ENCODE results near the gene PLAGL1. TPM values are rescaled to one million over a fixed set of nuclear protein-coding genes. Genes with fewer than 3 reads are reported as not detected.
"Not testable (repeated sequence)": the region's sequence is repeated elsewhere in the genome, so short reads cannot be mapped to it uniquely, and the experiment has no call there.

The PLAGL1 gene
- total RNA-seq, 4 donors from 2014 or later, result 14.2 to 25.4 (median 15.8) TPM

- H3K4me1 ChIP-seq, result peaks cover 0 to 9% (median 0%) of the 10 kb centered on the region in 3 donors
- H3K36me3 ChIP-seq, result no peaks in the 10 kb centered on the region
- H3K4me3 ChIP-seq, result no peak overlapping the region
- 85 to 91% methylated on average over 1 of the region's 1 CpG for WGBS, 2 donors
- no peak for TF ChIP-seq POLR2A (IDR thresholded peaks at IDR 0.05)
- TF ChIP-seq, protein P1, sequence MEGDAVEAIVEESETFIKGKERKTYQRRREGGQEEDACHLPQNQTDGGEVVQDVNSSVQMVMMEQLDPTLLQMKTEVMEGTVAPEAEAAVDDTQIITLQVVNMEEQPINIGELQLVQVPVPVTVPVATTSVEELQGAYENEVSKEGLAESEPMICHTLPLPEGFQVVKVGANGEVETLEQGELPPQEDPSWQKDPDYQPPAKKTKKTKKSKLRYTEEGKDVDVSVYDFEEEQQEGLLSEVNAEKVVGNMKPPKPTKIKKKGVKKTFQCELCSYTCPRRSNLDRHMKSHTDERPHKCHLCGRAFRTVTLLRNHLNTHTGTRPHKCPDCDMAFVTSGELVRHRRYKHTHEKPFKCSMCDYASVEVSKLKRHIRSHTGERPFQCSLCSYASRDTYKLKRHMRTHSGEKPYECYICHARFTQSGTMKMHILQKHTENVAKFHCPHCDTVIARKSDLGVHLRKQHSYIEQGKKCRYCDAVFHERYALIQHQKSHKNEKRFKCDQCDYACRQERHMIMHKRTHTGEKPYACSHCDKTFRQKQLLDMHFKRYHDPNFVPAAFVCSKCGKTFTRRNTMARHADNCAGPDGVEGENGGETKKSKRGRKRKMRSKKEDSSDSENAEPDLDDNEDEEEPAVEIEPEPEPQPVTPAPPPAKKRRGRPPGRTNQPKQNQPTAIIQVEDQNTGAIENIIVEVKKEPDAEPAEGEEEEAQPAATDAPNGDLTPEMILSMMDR (IDR thresholded peaks at IDR 0.05), result no peak
- no peak for DNase-seq
- H3K9me3 ChIP-seq, result peaks cover 0 to 11% (median 0%) of the 10 kb centered on the region in 3 donors
- H3K27me3 ChIP-seq, result no peaks in the 10 kb centered on the region
- no peak overlapping the region for H3K27ac ChIP-seq
- intact Hi-C loops (cut with DNase I), result no loop called here
Observed at GRCh38 chr6:143934331-143934730, 73.7 kb downstream of the PLAGL1 start.

DNA sequence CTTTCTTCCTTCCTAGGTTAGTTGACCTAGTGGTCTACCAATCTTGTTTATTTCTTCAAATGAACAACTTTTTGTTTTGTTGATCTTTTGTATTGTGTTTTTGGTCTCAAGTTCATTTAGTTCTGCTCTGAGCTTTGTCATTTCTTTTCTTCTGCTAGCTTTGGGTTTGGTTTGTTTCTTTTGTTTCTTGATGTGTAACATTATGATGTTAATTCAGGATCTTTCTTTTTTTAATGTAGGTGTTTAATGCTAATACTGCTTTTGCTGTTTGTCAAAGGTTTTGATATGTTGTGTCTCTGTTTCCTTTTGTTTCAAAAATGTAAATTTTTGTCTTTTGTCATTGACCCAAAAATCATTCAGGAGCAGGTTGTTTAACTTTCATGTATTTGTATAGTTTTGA is 78.1 kb downstream of the PLAGL1 start:
- TF ChIP-seq, protein P1 (IDR thresholded peaks at IDR 0.05), result no peak
- no peak for TF ChIP-seq POLR2A (IDR thresholded peaks at IDR 0.05)
- no peak overlapping the region for H3K4me3 ChIP-seq
- intact Hi-C loops (cut with DNase I), result no loop called here
- H3K9me3 ChIP-seq, result peaks cover 0 to 11% (median 0%) of the 10 kb centered on the region in 3 donors
- H3K36me3 ChIP-seq, result no peaks in the 10 kb centered on the region
- H3K4me1 ChIP-seq, result no peaks in the 10 kb centered on the region
- DNase-seq, result no peak
- H3K27me3 ChIP-seq, result no peaks in the 10 kb centered on the region
- H3K27ac ChIP-seq, result no peak overlapping the region

GRCh38 chr6:143928853-143929252 is 79.2 kb downstream of the PLAGL1 start:
- Histone ChIP-seq H3K27me3 (no peaks in the 10 kb centered on the region), H3K4me3 (no peak overlapping the region), H3K4me1 (no peaks in the 10 kb centered on the region), H3K9me3 (peaks cover 0 to 11% (median 0%) of the 10 kb centered on the region in 3 donors), H3K36me3 (no peaks in the 10 kb centered on the region), H3K27ac (no peak overlapping the region)
- WGBS, 2 donors, result 86 to 94% methylated on average over 1 of the region's 1 CpG
- DNase-seq, result no peak
- intact Hi-C loops (cut with DNase I), result no loop called here
- TF ChIP-seq, protein P1 (IDR thresholded peaks at IDR 0.05), result no peak
- TF ChIP-seq POLR2A (IDR thresholded peaks at IDR 0.05), result no peak

GRCh38 chr6:143917026-143917425 is 91.0 kb downstream of the PLAGL1 start:
- H3K4me3 ChIP-seq; H3K36me3 ChIP-seq; H3K4me1 ChIP-seq; intact Hi-C loops (cut with DNase I); H3K27me3 ChIP-seq; H3K9me3 ChIP-seq; DNase-seq; H3K27ac ChIP-seq: not testable (repeated sequence)
- 80 to 95% methylated on average over 4 of the region's 4 CpGs for WGBS, 2 donors

DNA sequence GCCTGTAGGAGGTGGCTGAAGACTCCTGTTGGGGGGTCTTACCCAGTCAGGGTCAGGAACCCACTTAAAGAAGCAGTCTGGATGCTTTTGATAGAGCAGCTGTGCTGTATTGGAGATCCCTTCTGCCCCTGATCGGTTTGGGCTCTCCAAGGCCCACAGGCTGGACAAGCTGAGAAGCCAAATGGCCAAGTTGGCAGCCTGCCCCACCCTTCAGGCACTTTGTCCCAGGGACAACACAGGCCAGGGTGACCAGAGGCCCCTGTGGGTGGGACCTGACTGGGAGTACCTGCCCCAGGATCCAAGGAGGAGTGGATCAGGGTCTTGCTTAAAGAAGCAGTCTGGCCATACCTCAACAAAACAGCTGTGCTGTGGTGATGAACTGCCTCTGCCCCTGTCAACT is 95.4 kb downstream of the PLAGL1 start:
- Histone ChIP-seq H3K4me3 (no peak overlapping the region), H3K4me1 (no peaks in the 10 kb centered on the region), H3K27me3 (no peaks in the 10 kb centered on the region), H3K9me3 (peaks cover 0 to 15% (median 0%) of the 10 kb centered on the region in 3 donors), H3K27ac (no peak overlapping the region), H3K36me3 (no peaks in the 10 kb centered on the region)
- intact Hi-C loops (cut with DNase I), result no loop called here
- DNase-seq, result no peak
- TF ChIP-seq, protein P1 (IDR thresholded peaks at IDR 0.05), result no peak
- TF ChIP-seq POLR2A (IDR thresholded peaks at IDR 0.05), result no peak
- no CpG with 5 or more reads among the region's 1 CpG for WGBS, 2 donors

DNA sequence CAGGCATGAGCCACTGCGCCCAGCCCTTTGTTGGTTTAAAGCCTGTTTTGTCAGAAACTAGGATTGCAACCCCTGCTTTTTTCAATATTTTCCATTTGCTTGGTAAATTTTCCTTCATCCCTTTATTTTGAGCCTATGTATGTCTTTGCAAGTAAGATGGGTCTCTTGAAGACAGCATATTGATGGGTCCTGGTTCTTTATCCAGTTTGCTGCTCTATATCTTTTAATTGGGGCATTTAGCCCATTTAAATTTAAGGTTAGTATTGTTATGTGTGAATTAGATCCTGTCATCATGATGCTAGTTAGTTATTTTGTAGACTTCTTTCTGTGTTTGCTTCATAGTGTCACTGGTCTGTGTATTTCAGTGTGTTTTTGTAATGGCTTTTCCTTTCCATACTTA is 97.0 kb downstream of the PLAGL1 start:
- Histone ChIP-seq H3K27me3 (no peaks in the 10 kb centered on the region), H3K9me3 (peaks cover 0 to 15% (median 0%) of the 10 kb centered on the region in 3 donors), H3K36me3 (no peaks in the 10 kb centered on the region), H3K27ac (no peak overlapping the region), H3K4me3 (no peak overlapping the region), H3K4me1 (no peaks in the 10 kb centered on the region)
- no peak for DNase-seq
- TF ChIP-seq, protein P1 (IDR thresholded peaks at IDR 0.05), result no peak
- no peak for TF ChIP-seq POLR2A (IDR thresholded peaks at IDR 0.05)
- intact Hi-C loops (cut with DNase I), result no loop called here
- WGBS, 2 donors, result 89 to 94% methylated on average over 1 of the region's 1 CpG
